HG03196 (cell line): ENCODE data around the gene AMOT.

Experiments
- ATAC-seq: cut with Tn5 transposase; IDR thresholded peaks from one replicate; pipeline ENCODE4 v1.9.1; 2021; ENCODE audit not compliant: unreplicated experiment

Gene AMOT

GRCh38 chrX:112800971-112801775 is 39.5 kb downstream of the AMOT start:
- ATAC-seq, result no peak

DNA sequence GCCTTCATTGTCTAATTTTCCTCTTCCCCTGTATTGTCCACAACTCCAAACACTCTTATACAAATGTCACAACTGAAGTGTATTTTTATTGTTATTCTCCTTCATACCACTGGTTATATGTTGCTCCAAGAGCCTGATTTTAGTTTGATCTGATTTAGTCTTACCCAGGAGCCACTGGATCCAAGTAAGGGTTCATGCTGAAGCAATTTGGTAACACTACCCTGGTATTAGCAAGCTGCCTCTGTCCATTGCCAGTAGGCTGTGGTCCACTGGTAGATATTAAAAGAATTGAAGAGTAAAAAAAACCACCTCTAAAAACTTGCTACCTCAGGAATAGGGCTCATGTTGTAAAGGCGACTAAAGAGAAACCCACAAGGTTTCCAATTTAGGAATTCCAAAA is 41.2 kb downstream of the AMOT start:
- no peak for ATAC-seq

DNA sequence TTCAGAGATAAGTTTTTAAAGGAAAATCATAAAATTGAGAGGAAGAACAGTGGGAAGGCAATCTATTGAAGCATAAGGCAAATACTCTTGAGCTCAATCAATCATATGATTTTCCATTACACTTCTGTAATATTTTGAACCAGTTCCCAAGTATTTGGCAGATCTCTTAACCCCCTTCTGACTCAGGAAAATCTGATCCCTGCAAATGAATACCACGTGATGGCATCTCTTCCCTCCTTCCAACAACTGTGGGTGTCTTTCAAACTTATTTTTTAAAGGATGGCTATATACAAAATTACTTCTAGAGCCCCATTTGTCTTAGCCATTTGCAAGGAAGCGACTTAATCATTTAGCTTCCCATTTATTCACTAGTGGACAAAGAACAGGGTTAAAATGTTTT is 41.9 kb downstream of the AMOT start:
- ATAC-seq, result no peak

DNA sequence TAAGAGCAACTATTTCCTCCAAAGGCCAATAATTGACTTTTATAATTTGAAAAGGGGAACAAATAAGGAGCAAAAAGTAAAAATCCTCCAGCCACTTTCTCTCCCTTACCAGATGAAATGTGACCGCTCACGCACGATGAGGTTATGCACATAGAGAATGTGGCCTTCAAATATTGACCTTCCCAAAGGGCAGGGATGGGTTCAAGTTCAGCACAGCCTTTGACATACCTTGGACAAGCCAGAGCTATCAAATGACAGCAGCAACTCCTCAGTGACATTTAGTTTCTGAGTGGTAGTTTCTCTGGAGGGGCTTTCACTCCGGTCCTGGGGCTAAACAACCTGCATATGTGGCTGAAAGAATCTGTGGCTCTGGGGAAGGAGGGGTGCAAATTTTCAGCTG is 50.7 kb downstream of the AMOT start:
- ATAC-seq, result no peak

GRCh38 chrX:112786076-112786475 is 54.6 kb downstream of the AMOT start:
- no peak for ATAC-seq

- no peak for ATAC-seq
These were observed 55.3 kb downstream of the AMOT start for GRCh38 chrX:112785344-112785743.

- no peak for ATAC-seq
These were observed 55.9 kb downstream of the AMOT start for GRCh38 chrX:112784692-112785091.

- ATAC-seq, result no peak
These were observed 61.5 kb downstream of the AMOT start for GRCh38 chrX:112779139-112779538.

DNA sequence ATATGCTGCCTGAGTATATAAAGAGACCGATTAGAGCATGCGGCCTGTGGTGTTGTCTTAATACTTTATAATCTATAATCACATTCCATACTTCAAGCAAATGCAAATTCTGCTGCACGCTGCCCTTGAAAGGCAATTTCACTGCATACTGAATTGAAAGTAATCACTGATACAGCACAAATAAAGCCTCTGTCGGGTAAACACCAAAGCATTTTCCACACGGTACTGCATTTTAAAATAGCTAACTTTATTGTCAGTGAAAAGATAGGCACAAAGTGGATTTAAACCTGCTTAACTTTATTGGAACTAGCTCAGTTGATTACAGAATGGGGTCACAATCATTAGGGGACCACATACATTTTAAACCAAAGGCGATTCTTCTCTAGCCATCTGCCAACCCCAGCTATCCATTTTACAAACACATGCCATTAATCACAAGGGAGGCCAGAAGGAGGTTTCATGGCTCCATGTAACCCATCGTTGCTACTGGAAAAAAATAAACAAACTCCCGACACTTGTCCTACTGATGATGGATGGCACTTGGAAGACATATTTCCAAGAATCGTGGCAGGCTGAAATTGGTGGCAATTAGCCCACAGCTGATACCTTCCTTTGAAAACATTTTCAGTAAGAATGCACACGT is 65.9 kb downstream of the AMOT start:
- no peak for ATAC-seq

DNA sequence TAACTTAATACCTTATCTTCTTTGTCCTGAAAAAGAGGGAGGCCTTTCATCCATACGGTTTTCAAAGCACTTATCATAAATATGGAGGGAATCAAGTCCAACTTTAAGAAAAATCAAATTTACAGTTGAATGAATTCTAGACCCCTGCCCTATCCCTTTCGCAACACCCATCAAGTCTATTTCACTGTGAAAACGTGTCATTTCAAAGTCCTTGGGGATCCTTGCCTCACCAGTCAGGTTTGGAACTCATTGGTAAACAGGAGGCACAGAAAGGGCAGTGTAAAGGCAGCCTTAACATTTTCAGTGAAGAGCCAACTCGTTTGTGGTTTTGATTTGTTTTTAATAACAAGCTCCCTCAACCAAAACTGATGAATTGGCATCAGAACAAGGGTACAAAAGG is 66.5 kb downstream of the AMOT start:
- ATAC-seq, result no peak

- ATAC-seq, result no peak
These were observed 71.6 kb downstream of the AMOT start for GRCh38 chrX:112769034-112769433.

GRCh38 chrX:112768563-112768962 is 72.1 kb downstream of the AMOT start:
- ATAC-seq, result no peak

DNA sequence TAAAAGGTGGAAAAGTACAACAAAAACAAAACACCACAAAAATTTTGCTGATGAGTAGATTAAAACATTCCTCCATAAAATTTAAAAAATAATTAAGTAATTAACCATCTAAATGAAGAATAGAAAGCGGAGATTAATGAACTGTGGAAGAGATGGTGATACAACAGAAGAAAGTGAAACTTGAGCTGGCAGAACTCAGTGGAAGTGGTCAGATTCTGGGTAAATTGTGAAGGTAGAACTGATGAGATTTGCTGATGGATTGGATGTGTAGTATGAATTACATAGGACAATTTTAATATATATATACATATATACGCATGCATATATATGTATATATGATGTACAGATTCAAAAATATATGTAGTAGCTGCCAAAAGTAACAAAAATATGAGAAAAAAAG is 73.9 kb downstream of the AMOT start:
- ATAC-seq, result no peak

DNA sequence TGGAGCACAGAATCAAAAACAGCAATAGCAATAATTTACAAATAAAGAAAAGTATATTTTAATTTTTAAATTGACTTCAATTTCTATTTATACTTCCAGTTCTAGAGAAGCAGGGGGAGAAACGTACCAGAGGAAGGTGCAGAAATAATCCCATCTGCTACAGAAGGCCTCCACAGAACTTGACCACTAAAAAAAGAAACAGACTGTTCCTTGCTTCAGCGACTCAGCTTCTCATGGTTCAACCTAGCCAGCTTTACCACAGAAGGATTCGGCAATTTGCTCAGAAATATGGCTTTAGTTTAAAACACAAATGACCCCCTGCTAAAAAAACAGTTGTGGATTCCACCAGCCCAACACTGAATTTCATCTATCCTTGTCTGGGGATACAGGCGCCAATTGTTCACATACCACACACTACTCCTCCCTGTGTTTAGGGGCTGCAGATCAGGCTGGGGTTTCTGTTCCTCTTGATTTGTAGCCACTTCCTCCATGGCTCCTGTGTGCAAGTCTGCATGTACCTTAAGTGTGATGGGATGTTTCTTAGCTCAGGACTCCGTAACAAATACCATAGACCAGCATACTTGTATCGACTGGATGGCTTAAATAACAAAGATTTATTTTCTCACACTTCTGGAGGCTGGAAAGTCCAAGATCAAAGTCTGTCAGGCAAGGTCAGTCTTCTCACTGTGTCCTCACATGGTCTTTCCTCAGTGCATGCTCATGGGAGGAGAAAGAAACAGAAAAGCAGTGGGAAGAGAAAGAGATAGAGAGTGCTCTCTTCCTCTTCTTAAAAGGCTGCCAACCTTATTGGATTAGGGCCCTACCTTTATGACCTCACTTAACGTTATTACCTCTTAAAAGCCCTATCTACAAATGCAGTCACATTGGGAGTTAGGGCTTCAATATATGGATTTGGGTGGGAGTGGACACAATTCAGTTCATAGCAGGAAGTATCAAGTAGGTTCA is 79.1 kb downstream of the AMOT start:
- peak; percentile 74 for ATAC-seq

GRCh38 chrX:112760697-112761096 is 79.9 kb downstream of the AMOT start:
- ATAC-seq, result peak; percentile 63

DNA sequence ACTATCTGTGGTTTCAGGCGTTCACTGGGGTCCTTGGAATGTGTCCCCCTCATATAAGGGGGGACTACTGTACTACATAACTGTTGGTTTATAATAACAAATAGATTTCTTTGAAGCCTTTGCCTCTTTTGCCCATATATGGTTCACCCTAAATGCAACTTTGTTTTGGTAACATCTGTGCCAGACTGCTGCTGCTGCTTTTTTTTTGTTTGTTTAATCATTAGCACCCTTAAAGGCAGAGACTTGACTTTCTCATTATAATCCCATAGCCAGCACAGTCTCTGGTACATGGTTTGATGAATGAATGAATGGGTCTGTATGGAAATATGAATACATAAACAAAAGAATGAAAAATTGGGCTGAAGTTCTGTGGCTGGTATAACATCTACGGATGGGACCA is 80.7 kb downstream of the AMOT start:
- no peak for ATAC-seq

DNA sequence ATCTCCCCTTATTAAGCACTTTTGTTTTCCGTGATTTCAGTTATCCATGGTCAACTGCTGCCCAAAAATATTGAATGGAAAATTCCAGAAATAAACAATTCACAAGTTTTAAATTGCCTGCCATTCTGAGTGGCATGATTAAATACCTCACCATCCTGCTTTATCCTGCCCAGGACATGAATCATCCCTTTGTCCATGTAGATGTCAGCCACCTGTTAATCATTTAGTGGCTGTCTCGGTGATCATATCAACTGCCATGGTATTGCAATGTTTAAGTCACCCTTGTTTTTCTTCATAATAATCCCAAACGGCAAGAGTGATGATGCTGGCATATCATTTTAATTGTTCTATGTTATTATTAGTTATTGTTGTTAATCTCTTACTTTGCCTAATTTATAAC is 81.1 kb downstream of the AMOT start:
- no peak for ATAC-seq

DNA sequence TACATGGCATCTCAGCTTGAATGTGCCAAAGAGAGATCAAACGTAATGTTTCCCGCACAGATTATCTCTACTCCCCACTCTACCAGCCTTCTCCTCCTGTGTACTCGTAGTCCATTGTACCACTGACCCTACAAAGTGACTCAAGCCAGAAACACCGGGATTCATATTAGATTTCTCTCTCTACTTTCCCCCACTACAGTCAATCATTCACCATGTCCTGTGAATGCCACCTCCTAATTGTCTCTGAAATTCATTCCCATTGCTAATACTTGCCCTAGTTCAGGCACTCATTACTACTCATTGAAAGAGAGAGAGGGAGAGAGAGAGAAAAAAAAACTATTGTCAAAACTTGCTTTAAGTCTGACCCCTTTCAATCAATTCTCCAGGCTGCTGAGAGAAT is 82.7 kb downstream of the AMOT start:
- no peak for ATAC-seq

- no peak for ATAC-seq
These were observed 87.5 kb downstream of the AMOT start for GRCh38 chrX:112753116-112753515.

GRCh38 chrX:112751076-112751475 is 89.6 kb downstream of the AMOT start:
- no peak for ATAC-seq

GRCh38 chrX:112746812-112747595 is 93.6 kb downstream of the AMOT start:
- no peak for ATAC-seq
